Type B pancreatic cell (in vitro differentiated cells): ENCODE results near the gene SMAD3. TPM values are rescaled to one million over a fixed set of nuclear protein-coding genes. Genes with fewer than 3 reads are reported as not detected.

Source experiments
- DNase-seq: peaks from one replicate; pipeline ENCODE4 v3.0.0; 2021; ENCODE audit warnings: mixed read lengths; ENCODE audit not compliant: unreplicated experiment; ENCODE audit errors: extremely low spot score
- H3K27ac Mint-ChIP-seq: 2 replicates; pipeline ENCODE4 v1.8.0; 2021; ENCODE audit warnings: mild to moderate bottlenecking, mixed read lengths
- H3K27me3 Mint-ChIP-seq: 2 replicates; pipeline ENCODE4 v1.8.0; 2021; ENCODE audit warnings: mixed read lengths
- H3K36me3 Mint-ChIP-seq: 2 replicates; pipeline ENCODE4 v1.8.0; 2021; ENCODE audit warnings: mixed read lengths
- H3K4me1 Mint-ChIP-seq: one replicate; pipeline ENCODE4 v1.8.0; 2021; ENCODE audit warnings: mixed read lengths; ENCODE audit not compliant: unreplicated experiment
- H3K4me3 Mint-ChIP-seq: 2 replicates; pipeline ENCODE4 v1.8.0; 2021; ENCODE audit warnings: mild to moderate bottlenecking, mixed read lengths
- H3K9me3 Mint-ChIP-seq: 2 replicates; pipeline ENCODE4 v1.8.0; 2021; ENCODE audit warnings: mixed read lengths
- total RNA-seq: library from RNA; stranded (reverse); gene quantifications from 2 replicates; pipeline ENCODE4 v1.2.1, GENCODE V29; 2021; ENCODE audit warnings: low replicate concordance
- TF ChIP-seq, protein P1 (sequence below): fragments of 200-600 bp; sonication (generic); conservative IDR thresholded peaks from 2 replicates; pipeline ENCODE4 v1.5.0; 2021; ENCODE audit warnings: antibody characterized with exemption, mild to moderate bottlenecking

Gene SMAD3
- total RNA-seq, 1 donor from 2014 or later: 52.0 TPM

DNA sequence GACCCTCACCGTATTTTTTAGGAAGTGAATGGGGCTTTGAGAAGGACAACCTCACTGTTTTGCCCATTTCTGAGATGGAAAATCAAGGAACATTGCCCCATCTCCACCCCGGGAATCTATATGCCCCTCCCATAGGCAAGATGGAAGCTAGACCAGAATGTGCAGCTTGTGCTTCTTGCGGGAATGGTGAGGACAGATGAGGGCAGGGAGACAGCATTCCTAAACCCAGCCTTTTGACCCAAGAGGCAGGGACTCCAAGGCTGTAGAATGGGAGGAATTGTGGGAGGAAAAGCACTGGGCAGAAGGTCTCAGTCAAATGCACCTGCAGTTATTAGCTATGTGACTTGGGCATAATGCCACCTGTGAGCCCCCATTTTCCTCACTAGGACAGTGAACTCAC lies 66.9 kb downstream of the SMAD3 start:
- Mint-ChIP-seq H3K36me3 (peaks cover 18% of the 10 kb centered on the region), H3K4me3 (no peak overlapping the region), H3K9me3 (no peaks in the 10 kb centered on the region), H3K27me3 (no peaks in the 10 kb centered on the region), H3K27ac (peak overlapping the region; percentile 88), H3K4me1 (peaks cover 61% of the 10 kb centered on the region)
- TF ChIP-seq, protein P1, sequence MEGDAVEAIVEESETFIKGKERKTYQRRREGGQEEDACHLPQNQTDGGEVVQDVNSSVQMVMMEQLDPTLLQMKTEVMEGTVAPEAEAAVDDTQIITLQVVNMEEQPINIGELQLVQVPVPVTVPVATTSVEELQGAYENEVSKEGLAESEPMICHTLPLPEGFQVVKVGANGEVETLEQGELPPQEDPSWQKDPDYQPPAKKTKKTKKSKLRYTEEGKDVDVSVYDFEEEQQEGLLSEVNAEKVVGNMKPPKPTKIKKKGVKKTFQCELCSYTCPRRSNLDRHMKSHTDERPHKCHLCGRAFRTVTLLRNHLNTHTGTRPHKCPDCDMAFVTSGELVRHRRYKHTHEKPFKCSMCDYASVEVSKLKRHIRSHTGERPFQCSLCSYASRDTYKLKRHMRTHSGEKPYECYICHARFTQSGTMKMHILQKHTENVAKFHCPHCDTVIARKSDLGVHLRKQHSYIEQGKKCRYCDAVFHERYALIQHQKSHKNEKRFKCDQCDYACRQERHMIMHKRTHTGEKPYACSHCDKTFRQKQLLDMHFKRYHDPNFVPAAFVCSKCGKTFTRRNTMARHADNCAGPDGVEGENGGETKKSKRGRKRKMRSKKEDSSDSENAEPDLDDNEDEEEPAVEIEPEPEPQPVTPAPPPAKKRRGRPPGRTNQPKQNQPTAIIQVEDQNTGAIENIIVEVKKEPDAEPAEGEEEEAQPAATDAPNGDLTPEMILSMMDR: no peak
- no peak for DNase-seq

DNA sequence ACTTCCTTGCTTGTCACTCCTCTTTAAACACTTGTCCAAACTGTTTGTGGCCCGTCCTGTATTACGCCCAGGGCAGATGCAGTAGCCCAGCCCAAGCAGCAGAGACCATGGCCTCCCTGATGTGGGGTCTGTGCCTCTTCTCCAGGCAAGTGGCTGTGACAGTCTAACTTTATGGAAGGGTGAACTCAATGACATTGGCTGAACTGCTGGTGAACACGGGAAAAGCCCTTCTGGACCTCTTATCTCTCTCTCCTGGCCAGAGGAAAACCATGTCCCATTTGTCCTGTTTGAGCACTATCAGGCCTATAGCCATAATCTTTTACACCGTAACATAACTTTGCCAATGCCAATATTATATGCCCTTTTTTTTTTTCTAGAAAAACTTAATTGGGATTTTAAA lies 67.6 kb downstream of the SMAD3 start:
- Mint-ChIP-seq H3K27me3 (no peaks in the 10 kb centered on the region), H3K36me3 (peaks cover 10% of the 10 kb centered on the region), H3K9me3 (no peaks in the 10 kb centered on the region), H3K4me3 (no peak overlapping the region), H3K4me1 (peaks cover 61% of the 10 kb centered on the region), H3K27ac (peak overlapping the region; percentile 88)
- TF ChIP-seq, protein P1: no peak
- no peak for DNase-seq

DNA sequence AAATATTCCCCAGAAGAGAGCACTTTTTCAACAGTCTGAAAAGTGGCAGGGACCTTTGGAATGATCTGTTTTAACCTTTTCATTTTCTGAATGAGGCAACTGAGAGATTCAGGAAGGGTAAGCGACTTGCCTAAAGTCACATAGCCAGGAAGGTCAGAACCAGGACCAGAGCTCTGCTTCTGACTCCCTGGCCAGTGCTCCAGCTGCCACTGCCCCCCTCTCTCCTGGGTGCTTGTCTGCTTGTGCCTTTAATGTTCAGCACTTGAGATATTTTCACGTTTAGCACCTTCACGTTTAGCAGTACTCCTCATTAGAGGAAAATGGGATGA lies 68.3 kb downstream of the SMAD3 start:
- Mint-ChIP-seq H3K36me3 (peaks cover 8% of the 10 kb centered on the region), H3K4me1 (peaks cover 64% of the 10 kb centered on the region), H3K4me3 (no peak overlapping the region), H3K9me3 (no peaks in the 10 kb centered on the region), H3K27ac (peak overlapping the region; percentile 88), H3K27me3 (no peaks in the 10 kb centered on the region)
- TF ChIP-seq, protein P1: no peak
- no peak for DNase-seq

DNA sequence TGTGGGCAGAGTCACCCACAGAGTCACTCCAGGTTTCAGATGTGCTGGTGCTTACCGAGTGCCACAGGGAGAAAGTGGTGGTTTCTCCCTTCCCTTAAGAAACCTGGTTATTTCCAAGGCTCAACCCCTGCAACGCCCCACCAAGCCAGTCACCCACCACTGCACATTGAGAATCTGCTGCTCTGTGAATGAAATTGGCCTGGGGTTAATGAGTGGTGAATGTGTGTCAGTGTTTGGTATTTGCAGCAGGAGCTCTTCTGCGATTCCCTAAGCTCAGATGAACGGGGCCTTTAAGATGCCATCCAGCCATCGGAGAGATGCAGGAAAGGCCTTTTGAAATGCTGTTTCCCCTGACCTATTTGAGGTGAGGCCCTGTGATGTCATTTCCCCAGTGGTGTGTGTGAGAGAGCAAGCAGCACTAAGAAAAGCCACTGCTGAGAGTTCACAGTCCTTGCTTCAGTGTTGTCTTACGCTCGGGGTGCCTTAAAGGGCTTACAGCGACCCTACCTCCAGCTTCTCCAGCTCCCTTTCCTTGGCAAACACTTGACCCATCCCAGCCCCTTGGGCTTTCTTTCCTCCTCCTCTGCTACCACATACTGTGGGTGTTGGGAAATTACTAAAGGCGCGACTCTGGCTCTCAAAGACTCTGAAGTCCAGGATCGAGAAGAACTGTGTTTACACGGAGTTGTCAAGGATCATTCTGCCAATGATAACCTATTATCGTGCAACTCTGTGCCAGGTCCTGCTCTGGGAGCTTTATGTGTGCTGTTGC lies 68.9 kb downstream of the SMAD3 start:
- peaks cover 69% of the 10 kb centered on the region for H3K4me1 Mint-ChIP-seq
- TF ChIP-seq, protein P1: no peak
- no peaks in the 10 kb centered on the region for H3K27me3 Mint-ChIP-seq
- H3K9me3 Mint-ChIP-seq: no peaks in the 10 kb centered on the region
- H3K4me3 Mint-ChIP-seq: peak overlapping the region; percentile 64
- DNase-seq: no peak
- peak overlapping the region; percentile 88 for H3K27ac Mint-ChIP-seq
- H3K36me3 Mint-ChIP-seq: peaks cover 8% of the 10 kb centered on the region

DNA sequence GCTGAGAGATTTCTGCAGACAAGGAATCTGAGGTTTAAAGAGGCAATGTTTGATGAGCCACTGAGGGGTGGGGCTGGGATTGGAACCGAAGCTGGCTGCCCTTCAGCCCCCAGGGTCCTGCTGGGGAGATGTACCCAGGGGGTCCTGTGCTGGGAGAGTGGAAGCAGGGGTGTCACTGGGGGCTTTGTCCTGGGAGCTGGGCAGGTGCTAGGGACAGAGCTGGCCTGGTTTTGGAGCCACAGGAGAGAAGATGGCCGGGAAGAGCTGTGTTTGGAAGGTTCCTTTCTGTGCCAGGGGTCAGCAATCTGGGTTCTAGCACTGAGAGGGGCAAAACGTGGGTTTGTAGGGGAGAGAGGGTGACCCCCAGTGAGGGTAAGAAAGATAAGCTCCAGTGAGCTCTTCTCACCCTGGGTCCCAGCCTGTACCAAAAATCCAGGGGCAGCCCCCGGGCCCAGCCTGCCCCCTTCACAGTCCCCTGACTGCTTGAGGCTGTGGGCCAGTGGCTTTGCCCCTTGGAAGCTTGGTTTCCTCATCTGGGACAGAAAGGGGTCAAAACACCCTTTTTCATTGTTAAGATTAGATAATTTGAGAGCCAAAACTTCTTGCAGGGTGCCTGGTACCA lies 69.6 kb downstream of the SMAD3 start:
- DNase-seq: no peak
- peaks cover 74% of the 10 kb centered on the region for H3K4me1 Mint-ChIP-seq
- H3K9me3 Mint-ChIP-seq: no peaks in the 10 kb centered on the region
- peak overlapping the region; percentile 64 for H3K4me3 Mint-ChIP-seq
- TF ChIP-seq, protein P1: no peak
- peak overlapping the region; percentile 88 for H3K27ac Mint-ChIP-seq
- H3K27me3 Mint-ChIP-seq: no peaks in the 10 kb centered on the region
- peaks cover 8% of the 10 kb centered on the region for H3K36me3 Mint-ChIP-seq
